SK-N-SH treated with all-trans-retinoic acid at 6 μM for 48 hours (cell line): ENCODE measurements around the gene KRTAP4-3.
"Not testable (repeated sequence)": the region's sequence is repeated elsewhere in the genome, so short reads cannot be mapped to it uniquely, and the experiment has no call there.

Experiments used
- CSDC2 ChIP-seq: fragments of 250-450 bp; sonication (Bioruptor Pico); IDR thresholded peaks from 2 replicates; pipeline ENCODE4 v1.5.0; 2020; ENCODE audit warnings: mild to moderate bottlenecking, moderate library complexity
- RARB ChIP-seq: fragments of 250-450 bp; sonication (Bioruptor Pico); IDR thresholded peaks from 2 replicates; pipeline ENCODE4 v1.8.0; 2021; ENCODE audit warnings: mild to moderate bottlenecking, moderate library complexity
- SNAI2 ChIP-seq: fragments of 250-450 bp; sonication (Bioruptor Pico); IDR thresholded peaks from 2 replicates; pipeline ENCODE4 v1.5.0; 2020; ENCODE audit warnings: mild to moderate bottlenecking, moderate library complexity
- TCF4 ChIP-seq: fragments of 250-450 bp; sonication (Bioruptor Pico); IDR thresholded peaks from 2 replicates; pipeline ENCODE4 v1.8.0; 2021; ENCODE audit warnings: mild to moderate bottlenecking, moderate library complexity, borderline replicate concordance
- TOX ChIP-seq: fragments of 250-450 bp; sonication (Bioruptor Pico); IDR thresholded peaks from 2 replicates; pipeline ENCODE4 v1.8.0; 2021; ENCODE audit warnings: mild to moderate bottlenecking, moderate library complexity, borderline replicate concordance
- ZFP30 ChIP-seq: fragments of 450-650 bp; formaldehyde crosslinking; IDR thresholded peaks from 2 replicates; pipeline ENCODE4 v1.5.0; 2022; ENCODE audit warnings: mild to moderate bottlenecking, moderate library complexity
- TF ChIP-seq, protein P1 (sequence below): fragments of 250-450 bp; sonication (Bioruptor Pico); IDR thresholded peaks from 2 replicates; pipeline ENCODE4 v1.5.0; 2020; ENCODE audit warnings: mild to moderate bottlenecking, moderate library complexity
- TF ChIP-seq, protein P2 (sequence below): fragments of 250-450 bp; sonication (Bioruptor Pico); IDR thresholded peaks from 2 replicates; pipeline ENCODE4 v1.8.0; 2020; ENCODE audit warnings: mild to moderate bottlenecking, moderate library complexity, borderline replicate concordance

DNA sequence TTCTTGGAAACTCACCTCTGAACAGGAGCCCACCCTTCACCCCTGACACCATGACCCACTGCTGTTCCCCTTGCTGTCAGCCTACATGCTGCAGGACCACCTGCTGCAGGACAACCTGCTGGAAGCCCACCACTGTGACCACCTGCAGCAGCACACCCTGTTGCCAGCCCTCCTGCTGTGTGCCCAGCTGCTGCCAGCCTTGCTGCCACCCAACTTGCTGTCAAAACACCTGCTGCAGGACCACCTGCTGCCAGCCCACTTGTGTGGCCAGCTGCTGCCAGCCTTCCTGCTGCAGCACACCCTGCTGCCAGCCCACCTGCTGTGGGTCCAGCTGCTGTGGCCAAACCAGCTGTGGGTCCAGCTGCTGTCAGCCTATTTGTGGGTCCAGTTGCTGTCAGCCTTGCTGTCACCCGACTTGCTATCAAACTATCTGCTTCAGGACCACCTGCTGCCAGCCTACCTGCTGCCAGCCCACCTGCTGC lies 21.9 kb upstream of the KRTAP4-3 start, which contains the start of gene KRTAP9-1:
- TF ChIP-seq TCF4, CSDC2, TOX, ZFP30, RARB, SNAI2 (CRISPR knock-in tag): not testable (repeated sequence)
- TF ChIP-seq, protein P1, sequence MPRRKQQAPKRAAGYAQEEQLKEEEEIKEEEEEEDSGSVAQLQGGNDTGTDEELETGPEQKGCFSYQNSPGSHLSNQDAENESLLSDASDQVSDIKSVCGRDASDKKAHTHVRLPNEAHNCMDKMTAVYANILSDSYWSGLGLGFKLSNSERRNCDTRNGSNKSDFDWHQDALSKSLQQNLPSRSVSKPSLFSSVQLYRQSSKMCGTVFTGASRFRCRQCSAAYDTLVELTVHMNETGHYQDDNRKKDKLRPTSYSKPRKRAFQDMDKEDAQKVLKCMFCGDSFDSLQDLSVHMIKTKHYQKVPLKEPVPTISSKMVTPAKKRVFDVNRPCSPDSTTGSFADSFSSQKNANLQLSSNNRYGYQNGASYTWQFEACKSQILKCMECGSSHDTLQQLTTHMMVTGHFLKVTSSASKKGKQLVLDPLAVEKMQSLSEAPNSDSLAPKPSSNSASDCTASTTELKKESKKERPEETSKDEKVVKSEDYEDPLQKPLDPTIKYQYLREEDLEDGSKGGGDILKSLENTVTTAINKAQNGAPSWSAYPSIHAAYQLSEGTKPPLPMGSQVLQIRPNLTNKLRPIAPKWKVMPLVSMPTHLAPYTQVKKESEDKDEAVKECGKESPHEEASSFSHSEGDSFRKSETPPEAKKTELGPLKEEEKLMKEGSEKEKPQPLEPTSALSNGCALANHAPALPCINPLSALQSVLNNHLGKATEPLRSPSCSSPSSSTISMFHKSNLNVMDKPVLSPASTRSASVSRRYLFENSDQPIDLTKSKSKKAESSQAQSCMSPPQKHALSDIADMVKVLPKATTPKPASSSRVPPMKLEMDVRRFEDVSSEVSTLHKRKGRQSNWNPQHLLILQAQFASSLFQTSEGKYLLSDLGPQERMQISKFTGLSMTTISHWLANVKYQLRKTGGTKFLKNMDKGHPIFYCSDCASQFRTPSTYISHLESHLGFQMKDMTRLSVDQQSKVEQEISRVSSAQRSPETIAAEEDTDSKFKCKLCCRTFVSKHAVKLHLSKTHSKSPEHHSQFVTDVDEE (CRISPR knock-in tag), result not testable (repeated sequence)
- TF ChIP-seq, protein P2, sequence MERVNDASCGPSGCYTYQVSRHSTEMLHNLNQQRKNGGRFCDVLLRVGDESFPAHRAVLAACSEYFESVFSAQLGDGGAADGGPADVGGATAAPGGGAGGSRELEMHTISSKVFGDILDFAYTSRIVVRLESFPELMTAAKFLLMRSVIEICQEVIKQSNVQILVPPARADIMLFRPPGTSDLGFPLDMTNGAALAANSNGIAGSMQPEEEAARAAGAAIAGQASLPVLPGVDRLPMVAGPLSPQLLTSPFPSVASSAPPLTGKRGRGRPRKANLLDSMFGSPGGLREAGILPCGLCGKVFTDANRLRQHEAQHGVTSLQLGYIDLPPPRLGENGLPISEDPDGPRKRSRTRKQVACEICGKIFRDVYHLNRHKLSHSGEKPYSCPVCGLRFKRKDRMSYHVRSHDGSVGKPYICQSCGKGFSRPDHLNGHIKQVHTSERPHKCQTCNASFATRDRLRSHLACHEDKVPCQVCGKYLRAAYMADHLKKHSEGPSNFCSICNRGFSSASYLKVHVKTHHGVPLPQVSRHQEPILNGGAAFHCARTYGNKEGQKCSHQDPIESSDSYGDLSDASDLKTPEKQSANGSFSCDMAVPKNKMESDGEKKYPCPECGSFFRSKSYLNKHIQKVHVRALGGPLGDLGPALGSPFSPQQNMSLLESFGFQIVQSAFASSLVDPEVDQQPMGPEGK (CRISPR knock-in tag), result not testable (repeated sequence)
